Bone marrow (tissue), 2 donors: Measurements from ENCODE around the gene BDKRB1.
"Not testable (repeated sequence)": the region's sequence is repeated elsewhere in the genome, so short reads cannot be mapped to it uniquely, and the experiment has no call there.

Experiments used
- DNase-seq, 2 donors: peaks; one replicate each; lab custom pipeline; 2025; lab: John Stamatoyannopoulos, UW

Gene BDKRB1

GRCh38 chr14:96233661-96234060 lies 22.3 kb upstream of the BDKRB1 start:
- no peak for DNase-seq

DNA sequence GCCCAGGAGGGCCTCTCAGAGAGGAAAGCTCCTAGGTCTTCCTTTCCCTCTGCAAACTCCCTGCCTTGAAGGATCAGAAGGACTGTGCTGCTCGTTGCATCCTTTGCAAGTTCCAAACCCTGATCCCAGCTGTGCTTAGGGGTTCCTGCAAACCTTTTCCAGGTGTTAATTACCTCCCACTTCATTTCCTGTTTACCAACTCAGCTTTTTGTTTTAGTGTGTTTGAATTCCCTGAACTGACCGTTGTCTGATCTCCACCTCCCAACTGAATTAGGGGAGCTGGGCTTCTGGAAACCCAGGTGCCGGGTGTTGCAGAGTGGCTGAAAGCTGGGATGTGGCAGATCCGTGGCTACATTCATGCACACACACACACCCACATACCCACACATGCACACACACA lies 20.6 kb upstream of the BDKRB1 start:
- DNase-seq, result no peak

- no peak for DNase-seq
Measured at GRCh38 chr14:96237641-96238040, 18.4 kb upstream of the BDKRB1 start.

- DNase-seq, result no peak
Measured at GRCh38 chr14:96238676-96239265, 17.2 kb upstream of the BDKRB1 start.

DNA sequence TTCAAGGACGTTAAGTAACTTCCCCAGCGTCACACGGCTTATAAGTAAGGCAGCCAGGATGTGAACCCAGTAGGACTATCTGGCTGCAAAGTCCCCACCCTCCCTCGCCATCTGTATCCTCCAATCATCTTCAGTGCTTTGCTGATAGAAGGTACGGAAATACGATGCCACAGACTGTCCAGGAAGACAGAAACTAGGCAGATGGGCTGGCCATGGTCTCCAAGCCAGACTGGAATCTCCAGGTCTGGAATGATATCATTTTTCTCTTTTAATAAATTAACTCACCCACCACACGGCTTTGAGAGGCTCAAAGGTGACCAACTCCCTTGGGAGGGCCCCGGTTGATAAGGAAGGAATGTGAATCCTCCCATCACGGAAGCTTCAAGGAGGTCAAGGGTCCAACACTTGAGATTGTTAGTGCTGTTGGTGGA lies 16.3 kb upstream of the BDKRB1 start:
- no peak for DNase-seq

GRCh38 chr14:96240641-96241040 lies 15.4 kb upstream of the BDKRB1 start:
- DNase-seq, result no peak

GRCh38 chr14:96242126-96242525 lies 13.9 kb upstream of the BDKRB1 start:
- no peak for DNase-seq

- DNase-seq, result no peak
Measured at GRCh38 chr14:96243785-96244184, 12.2 kb upstream of the BDKRB1 start.

GRCh38 chr14:96245074-96245473 lies 10.9 kb upstream of the BDKRB1 start:
- DNase-seq, result not testable (repeated sequence)

DNA sequence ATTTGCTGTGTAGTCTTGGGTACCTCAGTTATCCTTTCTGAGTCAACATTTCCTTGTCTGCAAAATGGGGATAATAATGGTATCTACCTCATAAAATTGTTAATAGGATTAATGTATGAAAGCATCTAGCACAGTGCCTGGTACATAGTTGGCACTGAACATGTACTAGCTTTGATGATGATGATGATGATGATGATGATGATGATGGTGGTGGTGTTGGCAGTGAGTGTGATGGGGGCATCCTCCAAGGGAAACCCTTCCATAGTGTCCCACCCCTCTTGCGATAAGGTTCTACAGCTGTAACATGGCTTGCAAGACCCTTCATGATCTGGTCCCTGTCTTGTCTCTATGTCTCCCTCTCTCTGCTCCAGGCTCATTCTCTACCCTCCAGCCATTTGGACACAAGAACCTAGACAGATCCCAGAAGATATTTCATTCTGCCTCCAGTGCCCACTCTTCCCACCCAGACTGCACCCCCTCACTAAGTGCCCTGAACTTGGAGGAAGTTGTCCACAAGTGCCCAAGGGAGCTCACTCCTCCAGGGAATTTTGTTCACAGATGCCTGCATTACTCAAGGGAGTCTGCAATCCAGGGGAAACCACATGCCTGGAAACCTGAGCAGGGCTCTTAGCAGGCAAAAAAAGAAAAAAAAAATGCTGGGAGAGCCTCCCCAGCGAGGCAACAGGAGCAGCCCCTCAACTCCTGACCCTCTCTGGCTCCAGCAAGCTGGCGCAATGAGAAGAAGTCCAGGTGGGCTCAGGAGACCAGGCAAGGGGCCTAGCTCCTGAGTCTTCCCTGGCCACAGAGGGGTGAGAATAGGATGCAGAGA lies 10.1 kb upstream of the BDKRB1 start:
- no peak for DNase-seq

DNA sequence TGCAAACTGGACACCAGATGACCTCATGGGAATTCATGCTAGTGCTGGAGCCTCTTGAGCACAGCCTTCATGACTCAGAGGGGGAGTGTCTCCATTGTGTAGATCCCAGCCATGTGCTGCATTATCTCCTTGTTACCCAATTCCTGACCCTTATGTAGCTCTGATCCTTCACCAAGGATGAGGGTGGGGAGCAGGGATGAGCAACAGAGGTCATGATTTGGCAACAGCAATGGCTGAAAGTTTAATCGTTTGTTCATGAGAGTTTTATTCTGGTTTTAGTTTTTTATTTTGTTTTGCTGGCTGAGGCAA lies 9.5 kb upstream of the BDKRB1 start:
- no peak for DNase-seq

- DNase-seq, result no peak
Measured at GRCh38 chr14:96247031-96247430, 9.0 kb upstream of the BDKRB1 start.

- peak in 1 of 2 donors; percentile 6 for DNase-seq
Measured at GRCh38 chr14:96249029-96249428, 7.0 kb upstream of the BDKRB1 start.

- no peak for DNase-seq
Measured at GRCh38 chr14:96250485-96250884, 5.5 kb upstream of the BDKRB1 start.

DNA sequence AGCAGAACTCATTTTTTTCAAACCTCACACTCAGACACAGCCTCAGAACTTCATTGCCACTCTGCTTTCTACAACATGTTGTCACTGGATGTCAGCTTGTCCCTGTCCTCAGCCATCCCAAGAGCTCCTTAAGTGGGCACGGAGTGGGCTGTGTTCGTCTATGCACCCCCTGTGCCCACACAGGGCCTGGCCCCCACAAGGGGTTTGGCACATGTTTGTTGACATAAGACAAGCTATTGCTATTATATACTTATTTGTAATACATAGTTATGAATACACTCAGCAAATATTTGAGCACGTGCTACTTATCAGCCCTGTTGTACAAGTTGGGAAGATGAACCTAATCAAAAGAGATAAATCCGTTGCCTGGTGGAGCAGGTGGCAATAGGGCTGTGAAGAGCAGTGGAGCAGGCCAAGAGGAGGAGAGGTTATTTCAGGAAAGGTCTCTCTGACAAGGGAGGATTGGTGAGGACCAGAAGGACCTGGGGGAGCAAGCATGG lies 4.3 kb upstream of the BDKRB1 start:
- DNase-seq, result no peak

- DNase-seq, result no peak
Measured at GRCh38 chr14:96252323-96252998, 3.5 kb upstream of the BDKRB1 start.

DNA sequence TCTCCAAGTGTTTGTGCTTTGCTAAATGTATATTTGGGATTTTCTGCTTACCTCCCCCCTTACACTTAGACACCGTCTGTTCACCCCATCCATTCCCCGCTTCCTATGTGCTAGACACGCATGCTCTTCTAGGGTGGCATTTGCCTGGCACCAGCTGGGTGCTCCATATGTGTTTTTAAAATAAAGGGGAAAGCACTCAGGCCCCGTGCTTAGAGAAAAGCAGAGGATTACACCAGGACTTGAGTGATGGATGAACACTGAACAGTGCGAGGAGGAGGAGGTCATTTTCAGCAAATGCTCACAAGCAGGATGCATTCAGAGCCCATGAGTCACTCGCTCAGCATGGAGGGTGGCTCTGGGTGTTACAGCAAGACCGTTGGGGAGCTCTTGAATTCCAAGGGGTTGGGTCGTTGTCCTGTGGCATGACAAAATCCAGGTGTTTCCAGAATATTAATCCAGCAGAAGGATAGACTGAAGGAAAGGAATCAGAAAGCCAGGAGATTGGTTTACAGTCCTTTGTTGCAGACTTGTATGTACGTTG lies 2.9 kb upstream of the BDKRB1 start:
- no peak for DNase-seq

DNA sequence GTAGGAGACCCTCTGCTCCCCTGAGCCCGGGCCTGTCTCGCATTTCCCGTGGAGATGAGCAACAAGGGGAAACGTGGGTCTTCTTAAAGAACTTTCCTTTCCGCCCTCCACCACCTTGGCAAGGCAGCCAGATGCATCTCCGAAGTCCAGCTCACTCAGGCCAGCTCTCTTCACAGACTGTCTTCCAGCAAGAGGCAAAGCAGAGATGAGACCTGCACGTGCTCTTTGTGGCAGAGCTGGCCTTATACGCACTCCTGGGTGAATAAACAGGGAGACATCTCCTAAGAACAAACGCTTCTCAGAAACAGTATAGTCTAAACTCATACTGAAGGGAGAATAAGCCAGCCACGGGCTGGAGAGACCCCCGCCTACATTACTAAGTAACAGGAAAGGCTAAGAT lies 1.3 kb upstream of the BDKRB1 start:
- no peak for DNase-seq

DNA sequence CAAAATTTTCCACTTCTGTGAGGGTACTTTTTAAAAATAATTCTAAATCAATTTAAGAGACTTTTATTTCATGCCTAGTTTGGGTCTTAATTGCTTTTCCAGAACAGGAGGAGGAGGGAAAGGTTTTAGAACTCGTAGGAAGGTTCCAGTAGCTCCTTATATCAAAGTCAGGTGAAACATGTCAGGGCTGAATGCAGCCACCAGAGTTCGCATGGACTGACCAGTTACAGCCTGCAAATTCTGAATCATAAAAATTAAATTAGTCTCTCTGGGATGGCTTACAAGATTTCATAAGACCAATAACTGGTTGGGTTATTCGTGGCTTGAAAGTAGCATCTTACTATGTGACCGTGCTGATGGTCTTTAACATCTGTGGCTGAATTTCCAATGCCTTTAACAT lies 397 bp downstream of the BDKRB1 start:
- DNase-seq, result no peak

DNA sequence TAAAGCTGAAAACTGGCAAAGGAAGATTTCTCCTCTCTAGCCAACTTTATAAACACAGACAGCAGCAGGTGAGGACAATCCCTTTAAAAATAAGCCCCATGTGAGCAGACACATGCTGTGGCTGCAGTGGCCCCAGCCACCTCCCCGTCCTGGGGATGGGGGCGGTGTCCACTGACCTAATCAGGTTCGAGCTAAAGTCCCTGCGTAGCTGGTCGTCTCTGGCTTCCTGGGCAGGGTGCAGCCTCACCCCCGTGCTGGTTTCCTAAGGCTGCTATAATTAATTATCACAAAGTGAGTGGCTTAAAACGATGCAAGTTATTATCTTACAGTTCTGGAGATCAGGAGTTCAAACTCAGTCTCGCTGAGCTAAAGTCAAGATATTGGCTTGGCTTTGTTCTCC lies 1.0 kb downstream of the BDKRB1 start:
- DNase-seq, result no peak

GRCh38 chr14:96257900-96258299 lies 1.9 kb downstream of the BDKRB1 start:
- no peak for DNase-seq

DNA sequence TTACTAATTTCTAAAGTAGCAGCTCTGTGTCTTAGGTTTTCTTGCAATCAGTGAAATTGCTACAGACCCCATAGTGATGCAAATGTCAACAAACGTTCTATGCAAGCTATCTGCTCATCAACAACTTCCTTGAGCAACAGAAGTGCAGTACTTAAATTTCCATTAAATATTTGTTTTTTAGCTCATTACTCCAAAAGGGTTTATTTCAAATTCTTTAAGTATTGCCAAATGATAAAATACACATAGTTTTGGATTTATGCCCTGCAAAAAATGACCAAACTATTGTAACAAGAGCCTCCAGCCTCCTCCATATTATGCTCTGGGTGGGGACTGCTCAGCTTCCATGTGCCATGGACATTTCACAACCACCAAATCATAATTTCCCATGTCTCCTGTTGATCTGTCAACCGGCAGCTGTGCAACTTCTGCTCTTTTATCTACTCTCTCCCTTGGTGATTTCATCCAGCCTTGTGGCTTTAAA lies 4.4 kb downstream of the BDKRB1 start:
- DNase-seq, result no peak

DNA sequence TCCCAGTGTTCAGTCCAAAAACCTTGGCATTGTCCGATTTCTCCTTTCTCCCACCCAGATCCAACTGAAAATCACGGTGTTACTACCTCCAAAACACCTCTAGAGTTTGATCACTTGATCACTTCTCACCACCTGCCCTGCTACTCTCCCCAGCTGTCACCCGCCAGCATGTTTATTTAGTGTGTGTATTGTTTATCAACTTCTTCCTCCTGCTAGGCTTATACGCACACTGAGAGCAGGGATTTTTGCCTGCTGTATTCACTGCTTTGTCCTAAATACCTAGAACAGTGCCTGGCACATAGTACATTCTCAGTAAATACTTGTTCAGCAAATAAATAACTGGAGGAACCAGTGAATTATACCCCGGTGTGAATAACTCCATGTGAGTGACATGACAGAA lies 5.0 kb downstream of the BDKRB1 start:
- DNase-seq, result no peak
